ENCODE results near the gene HAPSTR1. TPM values are rescaled to one million over a fixed set of nuclear protein-coding genes. Genes with fewer than 3 reads are reported as not detected.

Gene HAPSTR1
- total and polyA plus RNA-seq, 2 of the 8 experiments (the other 6 are each of a cell fraction or from before 2014, with no cell fraction given): 11.9 to 66.1 TPM

GRCh38 chr16:9114112-9114511 is 22.7 kb downstream of the HAPSTR1 start (continued):
- no peak for TF ChIP-seq RAD21 (IDR thresholded peaks at IDR 0.05 in 1 of 2, conservative IDR thresholded peaks at IDR 0.05 in 1 of 2; ENCODE audit: low read depth in 2 of 2, low read length in 2 of 2)
- no peak for TF ChIP-seq ZNF274 (IDR thresholded peaks at IDR 0.05; ENCODE audit: borderline replicate concordance, extremely low read depth, low read length)
- TF ChIP-seq YY1 (IDR thresholded peaks at IDR 0.05; ENCODE audit: low read depth, low read length): no peak
- no peak for TF ChIP-seq JUN (IDR thresholded peaks at IDR 0.05; ENCODE audit: low read depth, low read length)
- TF ChIP-seq HDAC2 (IDR thresholded peaks at IDR 0.05; ENCODE audit: borderline replicate concordance in 1 of 2, low read depth in 2 of 2, low read length in 2 of 2): no peak
- TF ChIP-seq USF2 (IDR thresholded peaks at IDR 0.05; ENCODE audit: low read length): no peak
- no peak for TF ChIP-seq SIN3A (conservative IDR thresholded peaks at IDR 0.05 in 1 of 2, IDR thresholded peaks at IDR 0.05 in 1 of 2; ENCODE audit: low read depth in 1 of 2, low read length in 2 of 2)

All from H1 (cell line).